Right lobe of liver (tissue), 4 donors: Measurements from ENCODE around the gene FGF2.

Experiments used
- POLR2A ChIP-seq: fragments of 450-650 bp; IDR thresholded peaks from one replicate; pipeline ENCODE4 v1.6.1; 2017; ENCODE audit warnings: antibody characterized with exemption, mild to moderate bottlenecking
- TF ChIP-seq, protein P1 (sequence below), 4 donors: fragments of 200-600 bp in 3 of 4; fragments of 450-650 bp in 1 of 4; IDR thresholded peaks; one replicate each; pipeline versions ENCODE4 v1.5.1 to v1.8.0; 2016 to 2022; ENCODE audit warnings: antibody characterized with exemption in 4 of 4, mild to moderate bottlenecking in 2 of 4
- donor health status: DM: no; HTN: no; CAD: no.
- donor health status: DM: no; HTN: no; CAD: no.
- donor health status: DM: no; HTN: yes; CAD: no.

DNA sequence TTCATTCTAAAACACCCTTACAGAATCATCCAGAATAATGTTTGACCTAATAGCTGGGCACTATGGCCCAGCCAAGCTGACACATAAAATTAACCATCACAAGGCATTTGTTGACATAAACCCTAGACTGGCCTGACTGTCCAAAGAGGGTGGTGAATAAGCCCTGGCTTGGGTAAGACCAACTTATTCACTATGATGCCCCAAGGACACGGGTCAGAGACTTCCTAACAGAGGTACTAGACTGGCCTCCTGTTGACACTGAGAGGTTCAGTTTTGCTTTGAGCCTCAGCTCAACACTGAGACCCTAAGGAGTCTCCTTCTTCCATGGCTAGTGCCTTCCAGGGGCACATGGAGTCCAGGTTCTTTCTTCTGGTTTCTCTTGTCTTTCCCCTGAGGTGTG is 21.3 kb downstream of the FGF2 start:
- TF ChIP-seq, protein P1, sequence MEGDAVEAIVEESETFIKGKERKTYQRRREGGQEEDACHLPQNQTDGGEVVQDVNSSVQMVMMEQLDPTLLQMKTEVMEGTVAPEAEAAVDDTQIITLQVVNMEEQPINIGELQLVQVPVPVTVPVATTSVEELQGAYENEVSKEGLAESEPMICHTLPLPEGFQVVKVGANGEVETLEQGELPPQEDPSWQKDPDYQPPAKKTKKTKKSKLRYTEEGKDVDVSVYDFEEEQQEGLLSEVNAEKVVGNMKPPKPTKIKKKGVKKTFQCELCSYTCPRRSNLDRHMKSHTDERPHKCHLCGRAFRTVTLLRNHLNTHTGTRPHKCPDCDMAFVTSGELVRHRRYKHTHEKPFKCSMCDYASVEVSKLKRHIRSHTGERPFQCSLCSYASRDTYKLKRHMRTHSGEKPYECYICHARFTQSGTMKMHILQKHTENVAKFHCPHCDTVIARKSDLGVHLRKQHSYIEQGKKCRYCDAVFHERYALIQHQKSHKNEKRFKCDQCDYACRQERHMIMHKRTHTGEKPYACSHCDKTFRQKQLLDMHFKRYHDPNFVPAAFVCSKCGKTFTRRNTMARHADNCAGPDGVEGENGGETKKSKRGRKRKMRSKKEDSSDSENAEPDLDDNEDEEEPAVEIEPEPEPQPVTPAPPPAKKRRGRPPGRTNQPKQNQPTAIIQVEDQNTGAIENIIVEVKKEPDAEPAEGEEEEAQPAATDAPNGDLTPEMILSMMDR (IDR thresholded peaks at IDR 0.05), result no peak
- no peak for TF ChIP-seq POLR2A
